AG09319 (cell line): ENCODE measurements around the gene POM121L2.

Experiments
- DNase-seq: peaks from one replicate; pipeline ENCODE4 v3.0.0-alpha.2; 2010; ENCODE audit warnings: low read depth; ENCODE audit errors: extremely low read depth
- CTCF ChIP-seq: IDR thresholded peaks from 2 replicates; pipeline ENCODE4 v1.5.1; 2011; ENCODE audit warnings: low read depth, mild to moderate bottlenecking, inconsistent platforms, low read length, moderate library complexity

The POM121L2 gene

GRCh38 chr6:27311806-27312145, 297 bp downstream of the POM121L2 start:
- DNase-seq: no peak
- no peak for TF ChIP-seq CTCF

GRCh38 chr6:27303613-27304272, 8.3 kb downstream of the POM121L2 start:
- TF ChIP-seq CTCF: no peak
- DNase-seq: no peak

GRCh38 chr6:27297857-27298730, 14.0 kb downstream of the POM121L2 start:
- no peak for TF ChIP-seq CTCF
- DNase-seq: no peak

- no peak for DNase-seq
- TF ChIP-seq CTCF: no peak
These were observed 14.6 kb downstream of the POM121L2 start for GRCh38 chr6:27297484-27297856.

GRCh38 chr6:27296106-27296783, 15.8 kb downstream of the POM121L2 start:
- no peak for TF ChIP-seq CTCF
- no peak for DNase-seq

GRCh38 chr6:27295301-27296079, 16.6 kb downstream of the POM121L2 start:
- TF ChIP-seq CTCF: no peak
- DNase-seq: peak; percentile 41
